ENCODE data around the gene PAM. TPM values are rescaled to one million over a fixed set of nuclear protein-coding genes. Genes with fewer than 3 reads are reported as not detected.

Gene PAM
- total RNA-seq, 2 donors from 2014 or later = 32.9 to 38.2 TPM

GRCh38 chr5:102778478-102778877 lies 23.4 kb downstream of the PAM start:
- H3K36me3 ChIP-seq (ENCODE audit: control insufficient read depth, insufficient read depth, low read length) = no peaks in the 10 kb centered on the region
- DNase-seq = no peak
- H3K4me1 ChIP-seq (ENCODE audit: control insufficient read depth, insufficient read depth, low read length) = no peaks in the 10 kb centered on the region
- no peaks in the 10 kb centered on the region for H3K4me1 Mint-ChIP-seq
- no peaks in the 10 kb centered on the region for H3K9me3 Mint-ChIP-seq
- H3K4me3 Mint-ChIP-seq = no peak overlapping the region
- no peaks in the 10 kb centered on the region for H3K9me3 ChIP-seq (ENCODE audit: control insufficient read depth, low read length)
- no peak overlapping the region for H3K9ac ChIP-seq (ENCODE audit: extremely low read depth, low read length, poor library complexity, severe bottlenecking)
- H3K4me3 ChIP-seq (ENCODE audit: low read length) = no peak overlapping the region
- WGBS, 2 experiments (ENCODE audit: insufficient coverage in 1 of 2, insufficient read length in 1 of 2) = 82% methylated on average over 2 to 3 of the region's 3 CpGs
- no peaks in the 10 kb centered on the region for H3K27me3 ChIP-seq (ENCODE audit: control insufficient read depth, insufficient read depth, low read length, poor library complexity, severe bottlenecking)
- no peaks in the 10 kb centered on the region for H3K36me3 Mint-ChIP-seq (ENCODE audit: low read depth)
- H3K27me3 Mint-ChIP-seq (ENCODE audit: insufficient read depth) = no peaks in the 10 kb centered on the region
- H3K27ac ChIP-seq (ENCODE audit: low read depth, low read length) = no peak overlapping the region
- H3K27ac Mint-ChIP-seq = no peak overlapping the region
- no peak for TF ChIP-seq CTCF (conservative IDR thresholded peaks at IDR 0.05)

DNA sequence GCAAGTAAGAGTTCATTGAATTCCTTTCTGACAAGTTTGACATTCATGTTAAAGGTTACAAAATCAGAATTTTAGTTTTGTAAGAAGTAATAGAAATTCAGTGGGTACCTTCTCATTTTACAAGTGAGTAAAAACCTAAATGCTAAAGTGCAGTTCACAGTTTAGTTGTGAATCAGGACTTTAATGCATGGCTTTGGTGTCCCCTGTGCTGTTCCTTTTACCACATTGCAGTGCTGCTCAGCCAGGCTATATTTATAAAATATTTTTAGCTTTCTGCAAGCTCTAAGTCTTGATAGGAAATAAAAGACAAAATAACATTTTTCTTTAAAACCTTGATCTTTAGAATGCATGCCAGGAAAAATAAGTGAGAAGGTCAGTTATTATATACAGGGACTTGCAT lies 26.3 kb downstream of the PAM start:
- no peaks in the 10 kb centered on the region for H3K27me3 ChIP-seq (ENCODE audit: control insufficient read depth, insufficient read depth, low read length, poor library complexity, severe bottlenecking)
- H3K27me3 Mint-ChIP-seq (ENCODE audit: insufficient read depth) = no peaks in the 10 kb centered on the region
- H3K27ac ChIP-seq (ENCODE audit: low read depth, low read length) = no peak overlapping the region
- peaks cover 6% of the 10 kb centered on the region for H3K9me3 Mint-ChIP-seq
- H3K4me1 ChIP-seq (ENCODE audit: control insufficient read depth, insufficient read depth, low read length) = no peaks in the 10 kb centered on the region
- no peaks in the 10 kb centered on the region for H3K36me3 ChIP-seq (ENCODE audit: control insufficient read depth, insufficient read depth, low read length)
- TF ChIP-seq CTCF (conservative IDR thresholded peaks at IDR 0.05) = no peak
- no peak overlapping the region for H3K27ac Mint-ChIP-seq
- no peak overlapping the region for H3K4me3 ChIP-seq (ENCODE audit: low read length)
- no peaks in the 10 kb centered on the region for H3K36me3 Mint-ChIP-seq (ENCODE audit: low read depth)
- no peaks in the 10 kb centered on the region for H3K4me1 Mint-ChIP-seq
- H3K9ac ChIP-seq (ENCODE audit: extremely low read depth, low read length, poor library complexity, severe bottlenecking) = no peak overlapping the region
- DNase-seq = no peak
- no peaks in the 10 kb centered on the region for H3K9me3 ChIP-seq (ENCODE audit: control insufficient read depth, low read length)
- no peak overlapping the region for H3K4me3 Mint-ChIP-seq

DNA sequence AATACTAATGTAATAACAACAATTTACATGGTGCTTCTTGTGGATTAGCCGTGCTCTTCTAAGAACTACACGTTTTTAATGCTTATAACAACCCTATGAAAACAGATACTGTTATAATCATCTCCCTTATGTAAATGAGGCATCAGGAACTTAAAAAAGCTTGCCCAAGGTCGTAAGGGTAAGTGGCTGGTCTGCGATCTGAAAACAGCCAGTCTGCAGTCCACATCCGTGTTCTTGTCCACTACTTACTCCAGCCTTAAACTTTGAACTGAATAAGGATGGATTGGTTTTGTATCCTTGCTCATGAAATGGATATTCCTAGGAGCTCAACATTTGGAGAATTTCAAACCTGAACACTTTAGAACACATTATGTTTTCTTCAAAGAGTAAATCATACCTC lies 26.7 kb downstream of the PAM start:
- WGBS, 2 experiments (ENCODE audit: insufficient coverage in 1 of 2, insufficient read length in 1 of 2) = 86 to 92% methylated on average over 3 to 5 of the region's 5 CpGs
- no peak overlapping the region for H3K27ac ChIP-seq (ENCODE audit: low read depth, low read length)
- Mint-ChIP-seq H3K36me3 (ENCODE audit: low read depth) (no peaks in the 10 kb centered on the region), H3K27me3 (ENCODE audit: insufficient read depth) (no peaks in the 10 kb centered on the region), H3K4me1 (no peaks in the 10 kb centered on the region), H3K4me3 (no peak overlapping the region), H3K9me3 (peaks cover 6% of the 10 kb centered on the region), H3K27ac (no peak overlapping the region)
- no peaks in the 10 kb centered on the region for H3K27me3 ChIP-seq (ENCODE audit: control insufficient read depth, insufficient read depth, low read length, poor library complexity, severe bottlenecking)
- H3K4me1 ChIP-seq (ENCODE audit: control insufficient read depth, insufficient read depth, low read length) = no peaks in the 10 kb centered on the region
- no peaks in the 10 kb centered on the region for H3K36me3 ChIP-seq (ENCODE audit: control insufficient read depth, insufficient read depth, low read length)
- H3K9me3 ChIP-seq (ENCODE audit: control insufficient read depth, low read length) = no peaks in the 10 kb centered on the region
- no peak for TF ChIP-seq CTCF (conservative IDR thresholded peaks at IDR 0.05)
- no peak for DNase-seq
- no peak overlapping the region for H3K4me3 ChIP-seq (ENCODE audit: low read length)
- no peak overlapping the region for H3K9ac ChIP-seq (ENCODE audit: extremely low read depth, low read length, poor library complexity, severe bottlenecking)
